IMR-90 (cell line): ENCODE measurements around the gene GTF2A2. TPM values are rescaled to one million over a fixed set of nuclear protein-coding genes. Genes with fewer than 3 reads are reported as not detected.

Source experiments
- ATAC-seq: fragments of 200-7000 bp; cut with Tn5 transposase; 2 replicates; pipeline ENCODE4 v1.9.1; 2020; ENCODE audit warnings: low read depth, mild to moderate bottlenecking, moderate library complexity
- BruUV-seq: library from RNA; stranded (reverse); fragments of 400-500 nt; replicated peaks from 2 replicates; lab custom pipeline; 2021; lab: Mats Ljungman, UMichigan
- CTCF ChIA-PET: fragments of 300-600 bp; formaldehyde crosslinking; extraction: SDS; loops from one replicate; lab custom pipeline; 2021; ENCODE audit warnings: antibody characterized with exemption; lab: Yijun Ruan, JAX
- POLR2A ChIA-PET: fragments of 300-600 bp; sonication (Branson Sonifier 250); formaldehyde crosslinking; loops from one replicate; lab custom pipeline; 2022; ENCODE audit warnings: antibody characterized with exemption; ENCODE audit not compliant: unreplicated experiment; lab: Charles Lee
- DNase-seq: peaks from one replicate; pipeline ENCODE4 v3.0.0; 2013
- H2AFZ ChIP-seq: replicated peaks from 2 replicates; pipeline ENCODE3; 2013; ENCODE audit warnings: low read length, mild to moderate bottlenecking; ENCODE audit not compliant: poor library complexity
- H2AK5ac ChIP-seq: 2 replicates; pipeline ENCODE4 v1.6.1; 2013; ENCODE audit warnings: low read depth, low read length, inconsistent platforms
- H2AK9ac ChIP-seq: replicated peaks from 2 replicates; pipeline ENCODE3; 2013; ENCODE audit warnings: mild to moderate bottlenecking, low read depth, low read length, moderate library complexity; ENCODE audit not compliant: poor library complexity
- H2BK120ac ChIP-seq: 2 replicates; pipeline ENCODE4 v1.6.1; 2013; ENCODE audit warnings: low read depth, low read length, inconsistent platforms
- H2BK15ac ChIP-seq: 3 replicates; pipeline ENCODE4 v1.6.1; 2013; ENCODE audit warnings: low read depth, low read length, inconsistent platforms
- H2BK20ac ChIP-seq: 2 replicates; pipeline ENCODE4 v1.6.1; 2013; ENCODE audit warnings: low read depth, mild to moderate bottlenecking, inconsistent platforms, low read length, moderate library complexity
- H2BK5ac ChIP-seq: 2 replicates; pipeline ENCODE4 v1.6.1; 2013; ENCODE audit warnings: mild to moderate bottlenecking, low read depth, low read length, inconsistent platforms; ENCODE audit not compliant: poor library complexity, severe bottlenecking
- H3K14ac ChIP-seq: replicated peaks from 2 replicates; pipeline ENCODE4 v1.6.1; 2013; ENCODE audit warnings: low read depth, low read length, inconsistent platforms
- H3K18ac ChIP-seq: 2 replicates; pipeline ENCODE4 v1.6.1; 2013; ENCODE audit warnings: low read depth, low read length, control low read depth
- H3K23ac ChIP-seq: 2 replicates; pipeline ENCODE4 v1.6.1; 2013; ENCODE audit warnings: low read depth, low read length, inconsistent platforms
- H3K27ac ChIP-seq: 2 replicates; pipeline ENCODE4 v1.5.1; 2013; ENCODE audit warnings: mild to moderate bottlenecking, control low read depth, low read length; ENCODE audit not compliant: insufficient read depth
- H3K27me3 ChIP-seq: 2 replicates; pipeline ENCODE4 v1.6.1; 2013; ENCODE audit warnings: low read length; ENCODE audit not compliant: control insufficient read depth, insufficient read depth
- H3K36me3 ChIP-seq: 2 replicates; pipeline ENCODE4 v1.6.1; 2013; ENCODE audit warnings: low read length, mixed read lengths; ENCODE audit not compliant: control insufficient read depth, insufficient read depth
- H3K4ac ChIP-seq: 2 replicates; pipeline ENCODE4 v1.6.1; 2013; ENCODE audit warnings: low read depth, low read length, inconsistent platforms
- H3K4me1 ChIP-seq: 2 replicates; pipeline ENCODE4 v1.6.1; 2013; ENCODE audit warnings: low read length, mixed read lengths; ENCODE audit not compliant: control insufficient read depth, insufficient read depth
- H3K4me2 ChIP-seq: 2 replicates; pipeline ENCODE4 v1.6.1; 2013; ENCODE audit warnings: low read depth, mild to moderate bottlenecking, control low read depth, low read length, moderate library complexity
- H3K4me3 ChIP-seq: 2 replicates; pipeline ENCODE4 v1.5.1; 2013; ENCODE audit warnings: low read depth, mild to moderate bottlenecking, control low read depth, low read length, moderate library complexity; ENCODE audit not compliant: insufficient read depth
- H3K56ac ChIP-seq: 2 replicates; pipeline ENCODE4 v1.6.1; 2013; ENCODE audit warnings: low read length, inconsistent platforms; ENCODE audit not compliant: insufficient read depth; ENCODE audit errors: extremely low read depth
- H3K79me1 ChIP-seq, 2 experiments: 2 replicates each; pipeline ENCODE4 v1.6.1; 2013; ENCODE audit warnings: low read length in 2 of 2, inconsistent platforms in 1 of 2, low read depth in 1 of 2
- H3K9ac ChIP-seq: 2 replicates; pipeline ENCODE4 v1.6.1; 2013; ENCODE audit warnings: low read depth, low read length, control low read depth
- H3K9me1 ChIP-seq: 2 replicates; pipeline ENCODE4 v1.6.1; 2013; ENCODE audit warnings: low read length, inconsistent platforms; ENCODE audit not compliant: insufficient read depth
- H3K9me3 ChIP-seq: 2 replicates; pipeline ENCODE4 v1.6.1; 2013; ENCODE audit warnings: low read length; ENCODE audit not compliant: control insufficient read depth, insufficient read depth
- H4K20me1 ChIP-seq: 2 replicates; pipeline ENCODE4 v1.6.1; 2013; ENCODE audit warnings: low read length, inconsistent platforms; ENCODE audit not compliant: insufficient read depth
- H4K5ac ChIP-seq: 2 replicates; pipeline ENCODE4 v1.6.1; 2013; ENCODE audit warnings: mild to moderate bottlenecking, low read depth, low read length, control low read depth
- H4K8ac ChIP-seq, 2 experiments: 2 replicates each; pipeline ENCODE4 v1.6.1; 2013; ENCODE audit warnings: low read depth in 2 of 2, low read length in 2 of 2, control low read depth in 1 of 2, inconsistent platforms in 1 of 2
- H4K91ac ChIP-seq: 2 replicates; pipeline ENCODE4 v1.6.1; 2013; ENCODE audit warnings: low read depth, low read length, inconsistent platforms; ENCODE audit not compliant: insufficient read depth
- BHLHE40 ChIP-seq: fragments of 150-350 bp; IDR thresholded peaks from 2 replicates; pipeline ENCODE4 v1.6.1; 2016; ENCODE audit warnings: mild to moderate bottlenecking, low read depth, low read length
- CEBPB ChIP-seq: IDR thresholded peaks from 2 replicates; pipeline ENCODE4 v1.6.1; 2012; ENCODE audit warnings: low read depth, low read length, improper control_type of control experiment
- MAFK ChIP-seq: IDR thresholded peaks from 2 replicates; pipeline ENCODE4 v1.6.1; 2012; ENCODE audit warnings: low read depth, low read length, improper control_type of control experiment
- MAZ ChIP-seq: IDR thresholded peaks from 2 replicates; pipeline ENCODE4 v1.6.1; 2012; ENCODE audit warnings: low read depth, mild to moderate bottlenecking, low read length, improper control_type of control experiment, moderate library complexity, borderline replicate concordance
- MXI1 ChIP-seq: IDR thresholded peaks from 2 replicates; pipeline ENCODE4 v1.6.1; 2012; ENCODE audit warnings: low read depth, mild to moderate bottlenecking, low read length, moderate library complexity, borderline replicate concordance
- POLR2A ChIP-seq: IDR thresholded peaks from 2 replicates; pipeline ENCODE4 v1.6.1; 2012; ENCODE audit warnings: mild to moderate bottlenecking, low read depth, low read length
- RAD21 ChIP-seq: IDR thresholded peaks from 2 replicates; pipeline ENCODE4 v1.6.1; 2012; ENCODE audit warnings: low read length, improper control_type of control experiment
- RCOR1 ChIP-seq: IDR thresholded peaks from 2 replicates; pipeline ENCODE4 v1.6.1; 2012; ENCODE audit warnings: mild to moderate bottlenecking, low read length, improper control_type of control experiment; ENCODE audit not compliant: insufficient replicate concordance
- WGBS, 2 experiments: methylation state at CpG; one replicate each; pipeline versions ENCODE4 v1.1.5 to v1.1.7; 2013; ENCODE audit warnings: missing lambda C conversion rate in 2 of 2; ENCODE audit not compliant: insufficient read length in 1 of 2; ENCODE audit errors: extremely low coverage in 2 of 2; 5-methylcytosine and 5-hydroxymethylcytosine counted together
- dilution Hi-C: fragments of 300-500 bp; cut with HindIII; formaldehyde crosslinking; loops from one replicate; pipeline ENCODE4 v1.14.3; 2018; ENCODE audit warnings: low sequenced_read_pairs; ENCODE audit not compliant: unreplicated experiment
- in situ Hi-C: fragments of 300-500 bp; cut with MboI; formaldehyde crosslinking; loops from 3 replicates; pipeline ENCODE4 v1.14.3; 2019; ENCODE audit warnings: low sequenced_read_pairs, inconsistent platforms, mixed read lengths
- intact Hi-C: fragments of 100-400 bp; cut with micrococcal nuclease; formaldehyde crosslinking; loops from 2 replicates; pipeline ENCODE4 v1.10.0; 2022
- polyA plus RNA-seq, 3 experiments: library from polyadenylated mRNA; depleted of rRNA; stranded (reverse); fragments of >200 nt; gene quantifications; 2 replicates each; pipeline ENCODE4 v1.2.3, GENCODE V29; 2012; ENCODE audit warnings: low replicate concordance in 1 of 3
- total RNA-seq: library from RNA; depleted of rRNA; stranded (reverse); fragments of >200 nt; gene quantifications from 2 replicates; pipeline ENCODE4 v1.2.3, GENCODE V29; 2012
- TF ChIP-seq, protein P1 (sequence below): fragments of 150-350 bp; IDR thresholded peaks from 2 replicates; pipeline ENCODE4 v1.6.1; 2016; ENCODE audit warnings: low read depth, mild to moderate bottlenecking, low read length, moderate library complexity, borderline replicate concordance
- TF ChIP-seq, protein P2 (sequence below): conservative IDR thresholded peaks from 2 replicates; pipeline ENCODE4 v1.5.1; 2012; ENCODE audit warnings: mild to moderate bottlenecking, low read depth, low read length, improper control_type of control experiment
- TF ChIP-seq, protein P3 (sequence below): fragments of 150-350 bp; IDR thresholded peaks from 2 replicates; pipeline ENCODE4 v1.6.1; 2017; ENCODE audit warnings: mild to moderate bottlenecking, antibody characterized with exemption, low read length, low read depth

GTF2A2 gene
- total and polyA plus RNA-seq, 2 of the 4 experiments (the other 2 are of a cell fraction) = 10.2 to 29.9 TPM

DNA sequence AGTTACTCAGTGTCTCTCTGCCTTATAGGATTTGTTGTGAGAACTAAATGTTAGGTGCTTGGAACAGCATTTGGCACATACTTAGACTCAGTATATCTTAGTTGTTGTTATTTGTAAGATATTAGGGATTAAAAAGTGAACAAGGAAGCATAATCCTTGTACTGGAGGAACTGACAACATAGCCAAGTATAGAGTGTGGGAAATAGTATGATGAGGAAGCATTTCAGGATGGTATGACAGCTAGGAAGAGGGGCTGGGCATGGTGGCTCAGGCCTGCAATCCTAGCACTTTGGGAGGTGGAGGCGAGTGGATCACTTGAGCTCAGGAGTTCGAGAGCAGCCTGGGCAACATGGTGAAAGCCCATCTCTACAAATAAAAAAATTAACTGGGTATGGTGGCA lies 62.3 kb downstream of the GTF2A2 start:
- H3K4me2 ChIP-seq = no peak overlapping the region

More for the DNA sequence above, 62.3 kb downstream of the GTF2A2 start:
- Histone ChIP-seq H2AK5ac (no peak overlapping the region), H3K18ac (no peak overlapping the region), H2BK120ac (no peak overlapping the region), H2AFZ (no peak overlapping the region), H2AK9ac (no peak overlapping the region), H3K9me1 (no peaks in the 10 kb centered on the region), H3K79me1 (no peaks in the 10 kb centered on the region), H2BK5ac (no peak overlapping the region), H4K91ac (no peak overlapping the region), H3K27ac (no peak overlapping the region), H4K8ac (no peak overlapping the region), H2BK20ac (no peak overlapping the region), H3K4ac (no peak overlapping the region), H3K27me3 (no peaks in the 10 kb centered on the region), H3K4me1 (no peaks in the 10 kb centered on the region), H3K9ac (no peak overlapping the region), H2BK15ac (no peak overlapping the region), H3K56ac (no peak overlapping the region), H3K9me3 (no peaks in the 10 kb centered on the region), H3K36me3 (no peaks in the 10 kb centered on the region), H3K14ac (no peak overlapping the region), H4K20me1 (no peaks in the 10 kb centered on the region), H4K5ac (no peak overlapping the region), H3K23ac (no peak overlapping the region), H3K4me3 (no peak overlapping the region)
- WGBS, 2 experiments = no CpG with 5 or more reads among the region's 2 CpGs
- ChIA-PET POLR2A (no interaction called here), CTCF (interaction anchor here (1.3 kb wide), 1 partner anchor 62 kb away, joined by 4 read pairs; no protein-coding TSS in a partner anchor)
- dilution Hi-C loops = no loop called here
- intact Hi-C loops = no loop called here
- ATAC-seq (no peak), DNase-seq (no peak)
- BruUV-seq = no TSS peak
- TF ChIP-seq POLR2A (no peak), RAD21 (no peak), BHLHE40 (no peak), MXI1 (no peak), CEBPB (no peak), MAFK (no peak), MAZ (no peak), RCOR1 (no peak)
- TF ChIP-seq, protein P1, sequence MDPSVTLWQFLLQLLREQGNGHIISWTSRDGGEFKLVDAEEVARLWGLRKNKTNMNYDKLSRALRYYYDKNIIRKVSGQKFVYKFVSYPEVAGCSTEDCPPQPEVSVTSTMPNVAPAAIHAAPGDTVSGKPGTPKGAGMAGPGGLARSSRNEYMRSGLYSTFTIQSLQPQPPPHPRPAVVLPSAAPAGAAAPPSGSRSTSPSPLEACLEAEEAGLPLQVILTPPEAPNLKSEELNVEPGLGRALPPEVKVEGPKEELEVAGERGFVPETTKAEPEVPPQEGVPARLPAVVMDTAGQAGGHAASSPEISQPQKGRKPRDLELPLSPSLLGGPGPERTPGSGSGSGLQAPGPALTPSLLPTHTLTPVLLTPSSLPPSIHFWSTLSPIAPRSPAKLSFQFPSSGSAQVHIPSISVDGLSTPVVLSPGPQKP = no peak
- TF ChIP-seq, protein P2, sequence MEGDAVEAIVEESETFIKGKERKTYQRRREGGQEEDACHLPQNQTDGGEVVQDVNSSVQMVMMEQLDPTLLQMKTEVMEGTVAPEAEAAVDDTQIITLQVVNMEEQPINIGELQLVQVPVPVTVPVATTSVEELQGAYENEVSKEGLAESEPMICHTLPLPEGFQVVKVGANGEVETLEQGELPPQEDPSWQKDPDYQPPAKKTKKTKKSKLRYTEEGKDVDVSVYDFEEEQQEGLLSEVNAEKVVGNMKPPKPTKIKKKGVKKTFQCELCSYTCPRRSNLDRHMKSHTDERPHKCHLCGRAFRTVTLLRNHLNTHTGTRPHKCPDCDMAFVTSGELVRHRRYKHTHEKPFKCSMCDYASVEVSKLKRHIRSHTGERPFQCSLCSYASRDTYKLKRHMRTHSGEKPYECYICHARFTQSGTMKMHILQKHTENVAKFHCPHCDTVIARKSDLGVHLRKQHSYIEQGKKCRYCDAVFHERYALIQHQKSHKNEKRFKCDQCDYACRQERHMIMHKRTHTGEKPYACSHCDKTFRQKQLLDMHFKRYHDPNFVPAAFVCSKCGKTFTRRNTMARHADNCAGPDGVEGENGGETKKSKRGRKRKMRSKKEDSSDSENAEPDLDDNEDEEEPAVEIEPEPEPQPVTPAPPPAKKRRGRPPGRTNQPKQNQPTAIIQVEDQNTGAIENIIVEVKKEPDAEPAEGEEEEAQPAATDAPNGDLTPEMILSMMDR = no peak
- TF ChIP-seq, protein P3, sequence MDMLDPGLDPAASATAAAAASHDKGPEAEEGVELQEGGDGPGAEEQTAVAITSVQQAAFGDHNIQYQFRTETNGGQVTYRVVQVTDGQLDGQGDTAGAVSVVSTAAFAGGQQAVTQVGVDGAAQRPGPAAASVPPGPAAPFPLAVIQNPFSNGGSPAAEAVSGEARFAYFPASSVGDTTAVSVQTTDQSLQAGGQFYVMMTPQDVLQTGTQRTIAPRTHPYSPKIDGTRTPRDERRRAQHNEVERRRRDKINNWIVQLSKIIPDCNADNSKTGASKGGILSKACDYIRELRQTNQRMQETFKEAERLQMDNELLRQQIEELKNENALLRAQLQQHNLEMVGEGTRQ = no peak
- in situ Hi-C loops = no loop called here
